PC-3 (cell line): ENCODE measurements around the gene LY86.

ENCODE experiments used
- CTCF ChIP-seq: fragments of 300-600 bp; sonication (generic); conservative IDR thresholded peaks from 2 replicates; pipeline ENCODE4 v1.5.1; 2017; ENCODE audit warnings: antibody characterized with exemption, low read depth, mild to moderate bottlenecking, low read length
- EZH2 ChIP-seq: fragments of 300-600 bp; sonication (generic); IDR thresholded peaks from one replicate; pipeline ENCODE4 v1.6.1; 2017; ENCODE audit warnings: antibody characterized with exemption, mild to moderate bottlenecking, low read length; ENCODE audit not compliant: unreplicated experiment

DNA sequence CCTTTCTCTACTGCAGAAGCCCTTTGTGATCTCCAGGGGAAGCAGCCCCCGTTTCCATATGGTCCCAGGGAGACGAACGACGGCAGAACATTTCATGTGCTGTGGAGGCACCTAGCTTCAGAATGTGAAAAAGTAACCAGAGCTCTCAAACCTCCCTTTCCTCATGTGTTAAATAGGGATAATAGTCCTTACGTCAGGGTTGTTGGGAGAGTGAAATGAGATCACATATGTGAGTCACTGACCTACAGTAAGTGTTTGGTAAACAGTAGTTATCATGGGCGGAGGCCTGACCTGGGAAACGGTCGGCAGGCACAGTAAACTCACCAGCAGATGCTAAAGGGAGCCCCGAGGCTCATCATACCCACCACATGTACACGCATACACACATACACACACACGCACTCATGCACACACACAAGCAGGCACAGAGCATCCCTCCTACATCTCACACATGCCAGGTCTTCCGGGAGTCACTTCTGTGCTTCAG is 89.7 kb downstream of the LY86 start:
- TF ChIP-seq CTCF (no peak), EZH2 (no peak)
